Measurements from ENCODE around the gene HRH1.
A peak's percentile ranks its signal among the peaks of the same experiment; 100 is the strongest.

Gene HRH1

GRCh38 chr3:11198495-11198894, 44.2 kb downstream of the HRH1 start (continued):
- TF ChIP-seq ZBTB20 (tag by site-specific recombination; IDR thresholded peaks at IDR 0.05) (no peak), ZNF302 (tag by site-specific recombination; IDR thresholded peaks at IDR 0.05; ENCODE audit: low read depth) (no peak), ZNF214 (tag by site-specific recombination; IDR thresholded peaks at IDR 0.05; ENCODE audit: borderline replicate concordance) (no peak)

- TF ChIP-seq, protein P1, sequence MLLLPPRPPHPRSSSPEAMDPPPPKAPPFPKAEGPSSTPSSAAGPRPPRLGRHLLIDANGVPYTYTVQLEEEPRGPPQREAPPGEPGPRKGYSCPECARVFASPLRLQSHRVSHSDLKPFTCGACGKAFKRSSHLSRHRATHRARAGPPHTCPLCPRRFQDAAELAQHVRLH (tag by site-specific recombination; IDR thresholded peaks at IDR 0.05): peak; percentile 66; the same call in 1 of the 2 replicates
- no peak for TF ChIP-seq ZNF624 (tag by site-specific recombination; IDR thresholded peaks at IDR 0.05)
- TF ChIP-seq, protein P2, sequence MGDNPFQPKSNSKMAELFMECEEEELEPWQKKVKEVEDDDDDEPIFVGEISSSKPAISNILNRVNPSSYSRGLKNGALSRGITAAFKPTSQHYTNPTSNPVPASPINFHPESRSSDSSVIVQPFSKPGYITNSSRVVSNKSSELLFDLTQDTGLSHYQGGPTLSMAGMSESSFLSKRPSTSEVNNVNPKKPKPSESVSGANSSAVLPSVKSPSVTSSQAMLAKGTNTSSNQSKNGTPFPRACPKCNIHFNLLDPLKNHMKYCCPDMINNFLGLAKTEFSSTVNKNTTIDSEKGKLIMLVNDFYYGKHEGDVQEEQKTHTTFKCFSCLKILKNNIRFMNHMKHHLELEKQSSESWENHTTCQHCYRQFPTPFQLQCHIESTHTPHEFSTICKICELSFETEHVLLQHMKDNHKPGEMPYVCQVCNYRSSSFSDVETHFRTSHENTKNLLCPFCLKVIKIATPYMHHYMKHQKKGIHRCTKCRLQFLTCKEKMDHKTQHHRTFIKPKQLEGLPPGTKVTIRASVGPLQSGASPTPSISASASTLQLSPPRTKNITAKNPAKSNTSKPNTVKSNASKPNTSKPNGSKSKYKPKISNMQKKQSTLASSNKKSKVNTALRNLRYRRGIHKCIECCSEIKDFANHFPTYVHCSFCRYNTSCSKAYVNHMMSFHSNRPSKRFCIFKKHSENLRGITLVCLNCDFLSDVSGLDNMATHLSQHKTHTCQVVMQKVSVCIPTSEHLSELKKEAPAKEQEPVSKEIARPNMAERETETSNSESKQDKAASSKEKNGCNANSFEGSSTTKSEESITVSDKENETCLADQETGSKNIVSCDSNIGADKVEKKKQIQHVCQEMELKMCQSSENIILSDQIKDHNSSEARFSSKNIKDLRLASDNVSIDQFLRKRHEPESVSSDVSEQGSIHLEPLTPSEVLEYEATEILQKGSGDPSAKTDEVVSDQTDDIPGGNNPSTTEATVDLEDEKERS (tag by site-specific recombination; IDR thresholded peaks at IDR 0.05): peak; percentile 68; the same call in 1 of the 2 replicates
- H3K4me3 ChIP-seq (ENCODE audit: low read depth, low read length): no peak overlapping the region
- no peaks in the 10 kb centered on the region for H3K36me3 ChIP-seq (ENCODE audit: control insufficient read depth in 2 of 2, insufficient read depth in 1 of 2, low read length in 2 of 2)
- H3K9me3 ChIP-seq (ENCODE audit: control insufficient read depth, insufficient read depth, low read depth, low read length): no peaks in the 10 kb centered on the region
- ChIA-PET CTCF (interaction anchor here (0.6 to 2.3 kb wide), 2 partner anchors 140 to 258 kb away, joined by 3 to 6 read pairs; no protein-coding TSS in a partner anchor), POLR2A (no interaction called here)
- no peaks in the 10 kb centered on the region for H3K4me1 ChIP-seq (ENCODE audit: control insufficient read depth, insufficient read depth, low read length)
- no peak overlapping the region for H3K27ac ChIP-seq (ENCODE audit: extremely low read depth, low read depth, low read length)
Measured at GRCh38 chr3:11199902-11200845, 45.9 kb downstream of the HRH1 start.

DNA sequence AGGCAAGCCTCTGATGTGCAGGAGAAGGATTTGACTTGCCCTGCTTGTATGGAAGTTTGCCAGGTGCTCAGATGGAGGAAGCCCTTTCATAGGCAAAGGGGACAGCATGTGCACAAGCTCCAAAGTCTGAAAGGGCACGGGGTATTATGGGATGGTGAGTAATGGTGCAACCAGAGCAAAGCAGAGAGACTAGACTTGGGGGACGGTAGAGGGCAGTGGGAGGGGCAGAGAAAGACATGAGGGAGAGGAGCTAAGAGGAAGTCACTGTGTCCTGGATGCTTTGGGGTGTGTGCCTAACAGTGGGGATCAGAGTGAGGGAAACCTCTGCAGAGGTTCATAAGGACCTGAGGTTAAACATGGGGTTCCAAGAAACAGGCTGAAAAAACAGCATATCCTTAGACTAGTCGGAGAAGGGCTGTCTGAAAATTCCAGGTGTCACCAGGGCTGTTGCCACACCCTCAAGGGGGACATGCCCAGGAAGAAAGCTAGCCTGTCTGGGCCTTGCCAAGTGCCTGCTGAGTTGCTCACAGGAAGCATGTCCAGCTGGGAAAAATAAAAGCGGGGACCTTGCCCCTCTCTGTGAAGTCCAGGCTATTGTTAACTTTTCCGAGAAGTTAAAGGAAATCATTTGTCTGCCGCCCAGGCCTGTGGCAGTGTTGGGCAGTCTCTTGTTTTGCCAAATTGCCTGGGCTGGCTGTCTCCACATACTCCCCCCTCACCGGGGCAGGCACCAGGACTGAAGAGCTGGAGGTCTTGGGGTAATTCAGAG, 47.1 kb downstream of the HRH1 start:
- TF ChIP-seq, protein P3, sequence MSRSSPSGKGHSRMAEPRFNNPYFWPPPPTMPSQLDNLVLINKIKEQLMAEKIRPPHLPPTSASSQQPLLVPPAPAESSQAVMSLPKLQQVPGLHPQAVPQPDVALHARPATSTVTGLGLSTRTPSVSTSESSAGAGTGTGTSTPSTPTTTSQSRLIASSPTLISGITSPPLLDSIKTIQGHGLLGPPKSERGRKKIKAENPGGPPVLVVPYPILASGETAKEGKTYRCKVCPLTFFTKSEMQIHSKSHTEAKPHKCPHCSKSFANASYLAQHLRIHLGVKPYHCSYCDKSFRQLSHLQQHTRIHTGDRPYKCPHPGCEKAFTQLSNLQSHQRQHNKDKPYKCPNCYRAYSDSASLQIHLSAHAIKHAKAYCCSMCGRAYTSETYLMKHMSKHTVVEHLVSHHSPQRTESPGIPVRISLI (tag by site-specific recombination; IDR thresholded peaks at IDR 0.05): no peak
- no peak for TF ChIP-seq SALL2 (tag by site-specific recombination; IDR thresholded peaks at IDR 0.05; ENCODE audit: borderline replicate concordance)
- TF ChIP-seq ZNF394 (tag by site-specific recombination; IDR thresholded peaks at IDR 0.05; ENCODE audit: borderline replicate concordance): no peak
- CTCF ChIA-PET: interaction anchor here (2.3 kb wide), 1 partner anchor 141 kb away, joined by 6 read pairs; no protein-coding TSS in a partner anchor
- POLR2A ChIA-PET: no interaction called here
- H3K9me3 ChIP-seq (ENCODE audit: control insufficient read depth, insufficient read depth, low read depth, low read length): no peaks in the 10 kb centered on the region
- H3K27ac ChIP-seq (ENCODE audit: extremely low read depth, low read depth, low read length): no peak overlapping the region
- no peaks in the 10 kb centered on the region for H3K36me3 ChIP-seq (ENCODE audit: control insufficient read depth in 2 of 2, insufficient read depth in 1 of 2, low read length in 2 of 2)
- H3K4me1 ChIP-seq (ENCODE audit: control insufficient read depth, insufficient read depth, low read length): no peaks in the 10 kb centered on the region
- no peak overlapping the region for H3K4me3 ChIP-seq (ENCODE audit: low read depth, low read length)

DNA sequence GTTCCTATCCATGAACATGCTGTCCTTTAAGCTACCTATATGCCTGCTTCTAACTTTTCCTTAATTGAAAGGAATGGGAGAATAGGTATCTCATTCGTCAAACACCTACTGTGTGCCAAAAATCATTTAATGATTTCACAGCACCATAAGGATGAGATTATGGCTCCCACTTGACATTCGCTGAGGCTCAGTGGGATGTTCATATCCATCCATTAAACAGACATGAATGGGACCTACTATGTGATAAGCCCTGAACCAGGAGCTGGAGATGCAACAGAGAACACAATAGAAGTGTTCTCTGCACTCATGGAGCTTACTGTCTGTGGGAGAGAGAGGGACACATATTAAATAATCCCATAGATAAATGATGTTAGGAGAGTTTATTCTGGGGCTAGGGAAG, 49.7 kb downstream of the HRH1 start:
- H3K4me1 ChIP-seq (ENCODE audit: control insufficient read depth, insufficient read depth, low read length): no peaks in the 10 kb centered on the region
- ChIA-PET POLR2A (no interaction called here), CTCF (interaction anchor here (1.7 to 4.2 kb wide), 3 partner anchors 48 to 143 kb away, joined by 4 to 26 read pairs (median 20); no protein-coding TSS in a partner anchor)
- no peaks in the 10 kb centered on the region for H3K36me3 ChIP-seq (ENCODE audit: control insufficient read depth in 2 of 2, insufficient read depth in 1 of 2, low read length in 2 of 2)
- no peak overlapping the region for H3K27ac ChIP-seq (ENCODE audit: extremely low read depth, low read depth, low read length)
- H3K9me3 ChIP-seq (ENCODE audit: control insufficient read depth, insufficient read depth, low read depth, low read length): no peaks in the 10 kb centered on the region
- no peak overlapping the region for H3K4me3 ChIP-seq (ENCODE audit: low read depth, low read length)
- TF ChIP-seq ZNF266 (tag by site-specific recombination; IDR thresholded peaks at IDR 0.05; ENCODE audit: low read depth) (no peak), ZNF624 (tag by site-specific recombination; IDR thresholded peaks at IDR 0.05) (no peak), OVOL3 (tag by site-specific recombination; IDR thresholded peaks at IDR 0.05) (no peak), ZNF488 (tag by site-specific recombination; IDR thresholded peaks at IDR 0.05) (no peak), ZBTB49 (tag by site-specific recombination; IDR thresholded peaks at IDR 0.05; ENCODE audit: low read depth) (no peak), ZNF76 (tag by site-specific recombination; IDR thresholded peaks at IDR 0.05; ENCODE audit: borderline replicate concordance, low read depth) (no peak), ZNF138 (tag by site-specific recombination; IDR thresholded peaks at IDR 0.05; ENCODE audit: borderline replicate concordance) (no peak)

Measured in HEK293 (cell line).